Fibroblast of pulmonary artery (primary cell): ENCODE data around the gene ISY1.
"Not testable (repeated sequence)": the region's sequence is repeated elsewhere in the genome, so short reads cannot be mapped to it uniquely, and the experiment has no call there.

Experiments used
- DNase-seq: peaks from one replicate; pipeline ENCODE4 v3.0.0-alpha.2; 2010; ENCODE audit warnings: low read depth
- H3K4me3 ChIP-seq: replicated peaks from 2 replicates; pipeline ENCODE4 v1.5.1; 2011; ENCODE audit warnings: low read depth, mild to moderate bottlenecking, control low read depth, low read length, moderate library complexity
- CTCF ChIP-seq: IDR thresholded peaks from 2 replicates; pipeline ENCODE4 v1.5.1; 2011; ENCODE audit warnings: mild to moderate bottlenecking, control low read depth, low read length, inconsistent platforms; ENCODE audit errors: missing control alignments

Gene ISY1

GRCh38 chr3:129196601-129197000 lies 35.7 kb upstream of the ISY1 start:
- DNase-seq, result no peak
- no peak for TF ChIP-seq CTCF
- no peak overlapping the region for H3K4me3 ChIP-seq

- peak overlapping the region; percentile 32 for H3K4me3 ChIP-seq
- DNase-seq, result peak; percentile 95
- no peak for TF ChIP-seq CTCF
Measured at GRCh38 chr3:129195731-129196256, 34.9 kb upstream of the ISY1 start.

- DNase-seq, result not testable (repeated sequence)
Measured at GRCh38 chr3:129189793-129190192, 28.9 kb upstream of the ISY1 start.

GRCh38 chr3:129187857-129188256 lies 27.0 kb upstream of the ISY1 start:
- TF ChIP-seq CTCF, result no peak
- no peak for DNase-seq
- no peak overlapping the region for H3K4me3 ChIP-seq

More at GRCh38 chr3:129189793-129190192, 28.9 kb upstream of the ISY1 start:
- not testable (repeated sequence) for H3K4me3 ChIP-seq

GRCh38 chr3:129185783-129186182 lies 24.9 kb upstream of the ISY1 start:
- no peak for DNase-seq
- TF ChIP-seq CTCF, result no peak
- no peak overlapping the region for H3K4me3 ChIP-seq

- DNase-seq, result not testable (repeated sequence)
- H3K4me3 ChIP-seq, result peak overlapping the region; percentile 99
Measured at GRCh38 chr3:129184784-129185542, 24.1 kb upstream of the ISY1 start.

- peak overlapping the region; percentile 99 for H3K4me3 ChIP-seq
- TF ChIP-seq CTCF, result no peak
- DNase-seq, result peak; percentile 24
Measured at GRCh38 chr3:129184396-129184657, 23.5 kb upstream of the ISY1 start.
